Adipocyte (in vitro differentiated cells): Measurements from ENCODE around the gene RHBG.

Experiments
- DNase-seq: peaks from one replicate; pipeline ENCODE4 v3.0.0-alpha.2; 2015; ENCODE audit warnings: low read depth
- H3K27me3 ChIP-seq: replicated peaks from 2 replicates; pipeline ENCODE4 v1.7.0; 2013; ENCODE audit warnings: mild to moderate bottlenecking, low read length, moderate library complexity; ENCODE audit not compliant: control insufficient read depth, insufficient read depth
- H3K36me3 ChIP-seq: 2 replicates; pipeline ENCODE4 v1.7.0; 2013; ENCODE audit warnings: low read length, mild to moderate bottlenecking, moderate library complexity; ENCODE audit not compliant: control insufficient read depth, insufficient read depth, severe bottlenecking
- H3K4me1 ChIP-seq: 2 replicates; pipeline ENCODE4 v1.7.0; 2013; ENCODE audit warnings: mild to moderate bottlenecking, low read length, moderate library complexity; ENCODE audit not compliant: control insufficient read depth, insufficient read depth
- H3K4me3 ChIP-seq: 2 replicates; pipeline ENCODE4 v1.7.0; 2013; ENCODE audit warnings: mild to moderate bottlenecking, low read length, moderate library complexity
- H3K9ac ChIP-seq: 2 replicates; pipeline ENCODE4 v1.7.0; 2013; ENCODE audit warnings: mild to moderate bottlenecking, low read length, moderate library complexity
- H3K9me3 ChIP-seq: 2 replicates; pipeline ENCODE4 v1.7.0; 2013; ENCODE audit warnings: mild to moderate bottlenecking, low read length, moderate library complexity; ENCODE audit not compliant: control insufficient read depth

RHBG gene

DNA sequence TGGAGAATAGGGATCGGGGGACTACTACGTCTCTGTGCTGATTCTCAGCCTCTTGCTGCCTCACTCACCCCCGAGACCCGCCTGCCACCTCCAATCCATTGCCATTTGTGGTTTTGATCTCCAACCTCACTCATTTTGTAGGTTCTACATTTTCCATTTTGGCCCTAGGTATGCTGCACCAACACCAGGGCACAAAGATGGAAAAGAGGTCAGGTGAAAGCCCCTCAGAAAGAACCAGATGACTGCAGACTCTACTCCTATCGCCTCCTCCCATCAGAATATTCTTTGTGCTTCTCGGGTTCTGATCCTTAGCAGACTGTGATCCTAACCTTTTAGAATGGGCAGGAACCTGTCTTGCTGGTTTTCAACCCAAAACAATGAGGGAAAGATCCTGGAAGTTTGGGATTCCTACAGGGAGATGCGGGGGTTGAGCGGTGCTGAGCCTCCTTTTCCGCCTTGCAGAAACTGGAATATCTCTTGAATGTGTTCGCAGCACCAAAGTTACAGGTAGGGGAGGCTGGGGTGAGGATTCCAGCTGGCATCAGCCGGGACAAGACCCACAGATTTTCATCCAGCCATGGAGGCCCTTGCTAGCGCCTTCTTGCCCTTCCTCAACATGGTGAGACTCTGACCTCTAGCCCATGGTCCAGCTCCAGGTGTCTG, 53.1 kb downstream of the RHBG start:
- no peak overlapping the region for H3K4me3 ChIP-seq
- no peak for DNase-seq

DNA sequence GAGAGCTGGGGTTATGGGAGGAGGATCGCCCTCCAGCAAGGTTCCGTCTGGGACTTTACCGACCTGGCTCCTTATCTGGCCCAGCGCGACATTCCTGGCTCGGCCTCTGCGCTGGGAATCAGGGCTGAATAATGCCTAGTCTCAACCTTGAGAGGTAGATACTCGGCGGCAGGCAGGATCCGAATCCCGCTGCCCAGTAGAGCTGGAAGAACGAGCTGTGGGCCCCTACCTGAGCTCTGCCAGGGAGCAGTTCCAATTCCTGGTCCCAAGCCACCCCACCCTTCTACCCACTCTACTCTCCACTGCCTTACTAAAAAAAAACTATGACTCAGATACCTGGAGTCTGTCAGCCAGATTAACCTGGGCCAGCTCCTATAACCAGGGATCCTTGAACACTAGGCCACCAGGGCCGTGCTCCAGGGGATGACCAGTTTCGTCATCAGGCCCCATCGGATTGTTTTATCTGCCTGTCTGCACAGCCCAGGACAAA, 53.6 kb downstream of the RHBG start:
- no peaks in the 10 kb centered on the region for H3K36me3 ChIP-seq
- H3K27me3 ChIP-seq = peaks cover 99% of the 10 kb centered on the region
- H3K4me1 ChIP-seq = peaks cover 4% of the 10 kb centered on the region
- no peaks in the 10 kb centered on the region for H3K9me3 ChIP-seq
- no peak overlapping the region for H3K4me3 ChIP-seq
- no peak for DNase-seq
- no peak overlapping the region for H3K9ac ChIP-seq

More for the DNA sequence above, 53.1 kb downstream of the RHBG start:
- H3K4me1 ChIP-seq = peaks cover 4% of the 10 kb centered on the region
- H3K9me3 ChIP-seq = no peaks in the 10 kb centered on the region
- H3K27me3 ChIP-seq = peaks cover 99% of the 10 kb centered on the region
- H3K9ac ChIP-seq = no peak overlapping the region
- no peaks in the 10 kb centered on the region for H3K36me3 ChIP-seq

DNA sequence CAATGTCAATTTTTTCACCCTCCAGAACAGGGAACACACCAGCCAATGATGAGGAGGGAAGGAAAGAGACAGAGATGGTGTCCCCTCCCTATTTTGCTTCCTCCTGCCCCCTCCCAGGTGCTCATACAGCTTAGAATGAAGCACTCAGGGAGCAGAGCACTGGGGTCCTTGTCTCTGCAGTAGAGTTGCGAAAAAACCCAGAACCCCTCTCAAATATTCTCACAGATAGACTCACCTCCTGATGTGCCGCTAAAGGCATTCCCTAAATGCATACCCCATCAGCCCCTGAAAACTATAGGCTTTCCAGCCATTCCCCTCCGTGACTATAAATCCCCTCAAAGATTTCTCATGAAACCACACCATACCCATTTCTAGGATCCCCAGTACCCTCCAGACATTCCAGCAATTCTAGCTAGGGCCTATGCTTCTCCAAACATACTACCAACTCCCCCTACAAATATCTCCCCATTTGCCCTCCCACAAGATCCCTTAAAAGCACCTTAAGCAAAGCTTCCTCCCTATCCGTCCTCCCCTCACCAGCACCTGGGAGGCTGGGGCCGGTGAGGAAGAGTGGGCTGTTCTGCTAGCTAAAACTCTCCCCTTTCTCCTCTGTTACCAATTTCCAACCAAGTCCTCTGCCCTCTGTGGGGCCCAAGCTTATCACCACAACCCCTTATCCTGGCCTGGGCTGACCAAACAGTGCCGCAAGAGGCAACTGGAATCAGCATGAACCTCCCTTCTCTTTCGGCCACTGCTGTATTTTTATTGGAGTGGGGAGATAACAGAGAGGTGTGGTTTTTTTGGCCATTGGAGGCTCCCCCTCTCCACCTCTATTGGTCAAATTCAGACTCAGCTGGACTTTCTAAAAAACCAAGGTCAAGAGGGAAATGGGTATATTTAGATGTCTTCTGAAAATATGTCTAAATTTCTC, 54.7 kb downstream of the RHBG start:
- no peaks in the 10 kb centered on the region for H3K36me3 ChIP-seq
- H3K9ac ChIP-seq = no peak overlapping the region
- H3K4me1 ChIP-seq = peaks cover 4% of the 10 kb centered on the region
- peaks cover 98% of the 10 kb centered on the region for H3K27me3 ChIP-seq
- no peaks in the 10 kb centered on the region for H3K9me3 ChIP-seq
- H3K4me3 ChIP-seq = no peak overlapping the region
- no peak for DNase-seq

DNA sequence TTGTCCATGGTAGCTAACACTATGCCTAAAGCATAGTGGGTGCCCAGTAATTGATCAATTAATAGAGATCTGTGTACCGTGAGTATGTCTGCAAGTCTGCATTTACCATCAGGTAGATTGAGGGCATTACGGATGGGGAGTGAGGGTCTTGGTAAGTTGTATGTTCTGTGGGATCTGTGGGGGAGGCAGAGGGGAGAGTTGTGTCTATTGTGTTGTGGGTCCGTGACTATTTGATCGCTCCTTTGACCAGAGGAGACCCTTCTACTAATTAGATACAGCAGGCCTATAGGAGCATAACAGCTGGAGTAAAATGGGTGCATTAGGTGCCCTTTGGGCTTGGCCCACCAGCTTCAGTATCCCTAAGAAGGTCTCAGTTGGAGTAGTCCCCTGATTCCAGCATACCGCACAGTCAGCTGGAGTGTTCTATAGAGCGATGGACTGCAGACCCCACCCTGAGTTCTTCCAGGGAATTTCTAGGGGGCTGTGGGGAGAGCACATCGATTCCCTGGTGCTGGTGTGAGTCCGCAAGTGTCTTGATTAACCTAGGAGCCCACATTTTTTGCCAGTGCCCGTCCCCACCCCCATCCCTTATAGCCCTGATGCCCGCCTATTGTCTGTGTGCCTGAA, 55.9 kb downstream of the RHBG start:
- peaks cover 98% of the 10 kb centered on the region for H3K27me3 ChIP-seq
- no peaks in the 10 kb centered on the region for H3K36me3 ChIP-seq
- H3K4me3 ChIP-seq = no peak overlapping the region
- DNase-seq = no peak
- peaks cover 4% of the 10 kb centered on the region for H3K4me1 ChIP-seq
- H3K9me3 ChIP-seq = no peaks in the 10 kb centered on the region
- no peak overlapping the region for H3K9ac ChIP-seq

DNA sequence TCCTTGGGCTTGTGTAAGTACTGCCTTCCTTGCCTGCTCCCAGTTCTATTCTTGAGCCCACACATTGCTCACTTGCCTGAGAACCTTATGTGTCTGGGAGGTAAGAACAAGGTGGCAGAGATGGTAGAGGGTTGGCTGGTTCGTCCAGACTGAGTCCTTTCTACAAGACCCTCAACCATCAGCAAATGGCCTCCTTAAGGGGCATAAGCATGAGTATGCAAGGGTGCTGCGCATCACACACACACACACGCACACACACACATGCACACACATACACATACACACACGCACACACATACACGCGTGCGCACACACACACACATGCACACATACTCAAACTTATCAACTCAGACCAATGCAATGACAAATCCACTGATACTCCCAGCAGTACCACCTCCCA, 56.9 kb downstream of the RHBG start:
- H3K27me3 ChIP-seq = peaks cover 95% of the 10 kb centered on the region

DNA sequence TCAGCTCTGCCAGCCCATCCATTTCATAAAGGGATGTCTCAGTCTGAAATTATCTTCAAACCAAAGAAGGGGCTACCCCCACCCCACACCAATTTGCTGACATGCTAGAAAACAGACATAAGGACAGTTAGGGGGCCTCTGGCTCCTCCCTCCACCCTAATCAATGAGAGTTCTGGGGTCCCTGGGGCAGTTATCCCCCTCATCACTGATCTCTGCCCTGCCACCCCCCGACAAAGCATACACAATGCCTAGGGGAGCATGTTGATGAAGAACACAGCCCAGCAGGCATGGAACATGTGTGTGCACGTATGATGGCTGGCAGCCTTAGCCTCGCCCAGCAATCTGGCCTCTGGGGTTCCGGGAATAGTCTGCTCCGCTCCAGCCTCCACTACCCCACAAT, 58.9 kb downstream of the RHBG start:
- no peak for DNase-seq
- no peak overlapping the region for H3K9ac ChIP-seq
- H3K9me3 ChIP-seq = no peaks in the 10 kb centered on the region
- no peaks in the 10 kb centered on the region for H3K4me1 ChIP-seq
- H3K36me3 ChIP-seq = no peaks in the 10 kb centered on the region
- peaks cover 93% of the 10 kb centered on the region for H3K27me3 ChIP-seq
- H3K4me3 ChIP-seq = no peak overlapping the region

More for the DNA sequence above, 56.9 kb downstream of the RHBG start:
- Histone ChIP-seq H3K4me3 (no peak overlapping the region), H3K9me3 (no peaks in the 10 kb centered on the region), H3K4me1 (peaks cover 3% of the 10 kb centered on the region), H3K9ac (no peak overlapping the region), H3K36me3 (no peaks in the 10 kb centered on the region)
- no peak for DNase-seq

DNA sequence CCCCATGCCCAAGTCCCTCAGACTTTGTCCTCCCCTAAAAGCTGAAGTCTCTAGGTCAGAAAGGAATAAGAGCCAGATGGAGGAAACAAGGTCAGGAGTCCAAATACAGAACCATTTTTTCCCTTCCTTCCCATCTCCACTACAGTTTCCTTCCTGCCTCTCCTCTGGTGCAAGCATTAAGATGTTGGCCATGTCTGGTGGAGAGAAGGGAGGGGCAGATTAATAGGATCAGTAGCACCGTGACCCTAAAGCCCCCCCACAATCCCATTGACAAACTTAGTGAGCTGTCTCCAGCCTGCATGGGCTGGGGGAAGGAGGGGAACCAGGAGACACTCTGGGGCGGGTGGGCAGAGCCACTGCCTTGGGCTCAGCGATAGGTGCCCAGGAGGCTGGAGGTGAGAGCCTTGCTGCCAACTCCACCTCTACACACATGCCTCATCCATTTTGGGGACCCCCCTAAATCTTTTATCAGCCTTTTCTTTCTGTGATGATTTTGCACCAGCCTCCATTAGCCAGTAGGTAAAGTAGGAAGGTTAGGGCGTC, 59.8 kb downstream of the RHBG start:
- DNase-seq = no peak
- Histone ChIP-seq H3K36me3 (no peaks in the 10 kb centered on the region), H3K9me3 (no peaks in the 10 kb centered on the region), H3K27me3 (peaks cover 93% of the 10 kb centered on the region), H3K4me3 (no peak overlapping the region), H3K4me1 (no peaks in the 10 kb centered on the region), H3K9ac (no peak overlapping the region)

DNA sequence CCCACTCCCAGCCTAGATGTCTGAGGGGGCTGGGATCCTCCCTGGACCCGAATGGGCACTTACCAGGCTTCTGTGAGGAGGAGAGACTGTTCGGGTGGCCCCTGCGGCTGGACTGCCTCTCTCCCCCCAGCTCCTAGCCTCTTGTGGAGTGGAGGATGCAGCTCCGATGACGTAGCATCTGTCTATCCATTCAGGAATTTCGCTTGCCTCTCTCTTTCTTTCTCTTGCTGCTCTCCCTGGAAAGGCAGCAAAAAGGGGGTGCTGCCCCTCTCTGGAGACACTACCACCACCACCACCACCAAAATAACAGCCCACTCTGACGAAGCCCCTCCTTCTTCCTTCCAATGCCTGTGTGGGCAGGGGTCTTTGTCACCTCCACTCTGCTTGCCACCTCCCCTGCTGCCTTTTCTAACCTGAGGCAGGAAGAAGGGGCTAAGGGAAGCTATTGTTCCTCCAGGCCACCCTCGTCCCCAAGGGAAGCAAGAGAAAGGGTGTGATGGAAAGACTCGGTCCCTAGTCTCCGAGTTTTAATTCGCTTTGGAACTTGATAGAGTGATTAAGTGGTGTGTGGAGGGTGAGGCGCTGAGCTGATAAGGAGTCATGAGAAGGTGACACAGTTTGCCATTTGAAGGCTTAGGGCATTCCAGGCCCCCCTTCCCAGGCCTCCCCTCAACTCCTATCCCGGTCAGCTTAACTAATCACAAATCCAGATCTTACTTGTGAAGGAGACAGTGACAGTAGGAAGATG, 60.5 kb downstream of the RHBG start:
- no peak for DNase-seq
- Histone ChIP-seq H3K36me3 (no peaks in the 10 kb centered on the region), H3K4me1 (no peaks in the 10 kb centered on the region), H3K9me3 (no peaks in the 10 kb centered on the region), H3K27me3 (peaks cover 93% of the 10 kb centered on the region), H3K4me3 (no peak overlapping the region), H3K9ac (no peak overlapping the region)

DNA sequence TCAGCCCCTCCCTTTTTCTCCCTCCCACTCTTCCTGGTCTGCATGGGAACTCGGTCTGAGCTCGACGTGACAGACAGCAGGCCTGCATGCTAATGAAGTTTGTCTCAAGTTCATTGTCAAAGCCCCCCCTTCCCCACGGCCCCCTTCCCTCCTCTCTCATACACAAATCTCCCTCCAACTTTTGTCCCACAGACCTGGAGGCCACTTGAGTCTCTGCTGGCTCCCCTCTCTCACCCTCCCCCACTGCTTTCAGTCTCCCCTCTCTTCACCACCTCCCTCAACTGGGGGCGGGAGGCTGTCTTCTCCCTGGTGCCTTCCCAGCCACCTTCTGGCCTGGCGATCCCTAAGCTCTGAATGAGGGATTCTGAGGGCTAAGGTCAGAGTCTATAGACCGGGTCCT, 61.3 kb downstream of the RHBG start:
- Histone ChIP-seq H3K36me3 (no peaks in the 10 kb centered on the region), H3K4me3 (no peak overlapping the region), H3K9me3 (no peaks in the 10 kb centered on the region), H3K4me1 (no peaks in the 10 kb centered on the region), H3K27me3 (peaks cover 93% of the 10 kb centered on the region), H3K9ac (no peak overlapping the region)
- no peak for DNase-seq

DNA sequence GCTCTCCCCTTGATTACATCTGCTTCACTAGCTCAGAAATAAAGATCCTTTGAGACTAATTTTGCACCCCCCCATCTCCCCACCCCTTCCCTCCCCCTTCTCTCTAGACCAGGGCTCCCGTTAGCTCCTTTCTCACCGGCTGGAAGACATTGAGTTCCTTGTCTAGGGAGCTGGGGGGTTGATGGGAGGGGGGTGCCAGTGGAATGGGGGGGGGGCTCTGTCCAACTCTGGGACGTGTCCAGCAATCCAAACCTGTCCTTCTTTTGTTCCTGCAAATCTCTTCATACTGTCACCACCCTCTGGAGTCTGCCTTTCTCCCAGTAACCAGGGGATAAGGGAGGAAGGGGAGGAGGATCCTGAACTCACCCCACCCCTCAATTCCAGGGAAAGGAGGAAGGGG, 61.9 kb downstream of the RHBG start:
- H3K9ac ChIP-seq = no peak overlapping the region
- no peak for DNase-seq
- H3K4me1 ChIP-seq = peaks cover 3% of the 10 kb centered on the region
- no peak overlapping the region for H3K4me3 ChIP-seq
- H3K36me3 ChIP-seq = no peaks in the 10 kb centered on the region
- no peaks in the 10 kb centered on the region for H3K9me3 ChIP-seq
- peaks cover 90% of the 10 kb centered on the region for H3K27me3 ChIP-seq
